AG10803 (cell line): ENCODE results near the gene DGKD.

Source experiments
- DNase-seq: peaks from one replicate; pipeline ENCODE4 v3.0.0; 2010; ENCODE audit warnings: low read depth
- H3K4me3 ChIP-seq: 2 replicates; pipeline ENCODE4 v1.5.1; 2011; ENCODE audit warnings: mild to moderate bottlenecking, low read length, control low read depth
- TF ChIP-seq, protein P1 (sequence below): conservative IDR thresholded peaks from 2 replicates; pipeline ENCODE4 v1.5.1; 2011; ENCODE audit warnings: mild to moderate bottlenecking, low read length, control low read depth, inconsistent platforms

Gene DGKD

DNA sequence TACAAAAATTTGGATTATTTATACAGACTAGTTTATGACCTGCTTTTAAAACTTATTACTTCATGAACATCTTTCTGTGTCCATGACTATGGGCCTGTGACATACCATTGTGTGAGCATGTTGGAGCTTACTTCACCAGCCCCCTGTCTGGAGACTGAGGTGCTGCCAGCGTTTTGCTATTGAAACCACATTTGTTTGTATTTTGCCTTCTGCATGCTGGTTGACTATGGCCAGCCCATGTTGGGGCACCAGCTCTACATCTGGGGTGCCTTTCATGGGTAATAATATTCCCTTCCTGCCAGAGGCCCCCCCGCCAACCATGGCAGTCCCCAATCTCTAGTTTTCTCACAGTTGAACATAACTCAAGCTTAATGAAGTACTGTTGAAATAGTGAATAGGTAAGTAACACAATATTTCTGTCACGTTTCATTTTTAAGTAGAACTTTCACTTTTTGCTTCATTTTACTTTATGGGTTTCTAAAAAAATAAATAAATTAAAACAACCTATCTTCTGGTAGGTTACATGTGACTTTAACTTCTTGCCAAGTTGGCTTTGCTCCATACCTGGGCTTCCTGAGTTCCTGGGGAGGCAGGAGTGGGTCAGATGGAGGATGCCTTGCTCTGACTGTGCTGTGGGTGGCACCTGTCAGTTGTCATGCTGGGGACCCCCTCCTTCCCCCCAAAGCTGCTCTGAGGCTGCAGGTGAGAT lies 63.9 kb downstream of the DGKD start:
- no peak for DNase-seq
- TF ChIP-seq, protein P1, sequence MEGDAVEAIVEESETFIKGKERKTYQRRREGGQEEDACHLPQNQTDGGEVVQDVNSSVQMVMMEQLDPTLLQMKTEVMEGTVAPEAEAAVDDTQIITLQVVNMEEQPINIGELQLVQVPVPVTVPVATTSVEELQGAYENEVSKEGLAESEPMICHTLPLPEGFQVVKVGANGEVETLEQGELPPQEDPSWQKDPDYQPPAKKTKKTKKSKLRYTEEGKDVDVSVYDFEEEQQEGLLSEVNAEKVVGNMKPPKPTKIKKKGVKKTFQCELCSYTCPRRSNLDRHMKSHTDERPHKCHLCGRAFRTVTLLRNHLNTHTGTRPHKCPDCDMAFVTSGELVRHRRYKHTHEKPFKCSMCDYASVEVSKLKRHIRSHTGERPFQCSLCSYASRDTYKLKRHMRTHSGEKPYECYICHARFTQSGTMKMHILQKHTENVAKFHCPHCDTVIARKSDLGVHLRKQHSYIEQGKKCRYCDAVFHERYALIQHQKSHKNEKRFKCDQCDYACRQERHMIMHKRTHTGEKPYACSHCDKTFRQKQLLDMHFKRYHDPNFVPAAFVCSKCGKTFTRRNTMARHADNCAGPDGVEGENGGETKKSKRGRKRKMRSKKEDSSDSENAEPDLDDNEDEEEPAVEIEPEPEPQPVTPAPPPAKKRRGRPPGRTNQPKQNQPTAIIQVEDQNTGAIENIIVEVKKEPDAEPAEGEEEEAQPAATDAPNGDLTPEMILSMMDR, result no peak
- H3K4me3 ChIP-seq, result no peak overlapping the region

DNA sequence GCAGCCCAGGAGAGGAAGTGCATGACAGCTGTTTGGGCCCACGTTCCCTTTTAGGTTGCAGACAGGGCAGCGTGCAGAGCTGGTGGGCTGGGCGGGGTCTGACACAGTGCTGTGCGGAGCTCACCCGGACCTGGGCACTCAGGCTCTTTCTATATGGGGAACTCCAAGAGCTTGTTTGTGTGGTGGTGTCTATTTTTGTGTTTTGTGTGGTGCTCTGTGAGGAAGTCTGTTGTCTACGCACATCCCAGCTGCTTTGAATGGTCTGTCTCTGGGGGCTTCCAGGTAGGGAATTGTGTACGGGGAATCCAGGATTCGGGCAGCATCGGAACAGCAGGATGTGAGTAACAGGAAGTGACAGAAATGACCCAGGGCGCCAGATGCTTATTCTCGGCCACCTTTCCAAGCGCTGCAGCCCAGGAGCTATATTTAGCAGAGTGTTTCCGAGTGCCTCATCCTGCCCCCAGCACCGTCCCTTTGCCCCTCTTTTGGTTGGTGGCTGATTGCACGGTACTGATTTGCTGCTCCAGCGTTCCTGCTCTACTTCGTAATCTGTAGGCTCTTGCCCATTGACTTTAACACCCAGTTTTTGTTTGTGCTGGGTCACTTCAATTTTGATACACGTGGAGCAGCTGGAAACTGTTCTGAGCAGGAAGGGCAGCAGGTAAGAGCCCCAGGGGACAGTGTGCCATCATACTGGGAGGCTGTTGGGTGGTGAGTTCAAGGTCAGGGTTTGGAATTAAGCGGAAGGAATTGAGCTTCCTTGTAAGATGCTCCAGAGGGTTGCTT lies 64.7 kb downstream of the DGKD start:
- no peak overlapping the region for H3K4me3 ChIP-seq
- DNase-seq, result no peak
- TF ChIP-seq, protein P1, result no peak

- DNase-seq, result no peak
- TF ChIP-seq, protein P1, result no peak
- no peak overlapping the region for H3K4me3 ChIP-seq
Measured at GRCh38 chr2:233419602-233420391, 65.5 kb downstream of the DGKD start.

DNA sequence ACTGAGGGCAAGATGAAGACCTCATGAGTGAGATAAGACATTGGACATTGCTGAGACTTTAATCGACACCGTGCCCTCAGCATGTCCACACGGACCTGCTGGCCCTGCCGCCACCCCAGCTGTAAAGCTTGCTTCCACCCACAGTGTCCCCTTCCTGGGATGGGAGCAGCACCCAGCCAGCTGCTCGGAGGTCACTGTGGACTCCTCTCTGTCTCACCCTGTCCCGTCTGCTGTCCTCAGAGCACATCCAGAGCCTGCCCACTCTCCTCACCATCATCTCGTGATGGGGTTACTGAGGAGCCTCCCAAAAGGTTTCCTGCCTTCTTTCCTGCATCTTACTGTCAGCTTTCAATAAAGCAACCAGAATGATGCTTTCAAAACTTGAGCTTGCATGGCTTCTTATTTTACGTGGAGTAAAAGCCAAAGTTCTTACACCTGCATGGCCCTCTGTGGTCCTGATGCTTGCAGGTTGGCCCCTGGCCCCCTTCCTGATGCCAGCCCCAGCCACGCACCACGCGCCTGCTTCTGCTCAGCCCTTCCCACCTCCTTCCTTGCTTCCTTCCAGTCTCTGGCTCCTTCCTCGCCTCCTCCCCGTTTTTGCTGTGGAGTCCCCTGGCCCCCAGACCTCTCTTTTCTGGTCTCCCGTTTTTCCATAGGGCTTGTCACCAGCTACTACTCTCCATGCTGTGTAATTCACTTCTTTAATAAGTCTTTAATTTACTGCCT lies 67.0 kb downstream of the DGKD start:
- H3K4me3 ChIP-seq, result no peak overlapping the region
- TF ChIP-seq, protein P1, result no peak
- DNase-seq, result no peak

- no peak overlapping the region for H3K4me3 ChIP-seq
- TF ChIP-seq, protein P1, result no peak
- DNase-seq, result no peak
Measured at GRCh38 chr2:233422050-233422639, 67.9 kb downstream of the DGKD start.
